ENCODE measurements around the gene ARHGAP40.

Gene ARHGAP40

DNA sequence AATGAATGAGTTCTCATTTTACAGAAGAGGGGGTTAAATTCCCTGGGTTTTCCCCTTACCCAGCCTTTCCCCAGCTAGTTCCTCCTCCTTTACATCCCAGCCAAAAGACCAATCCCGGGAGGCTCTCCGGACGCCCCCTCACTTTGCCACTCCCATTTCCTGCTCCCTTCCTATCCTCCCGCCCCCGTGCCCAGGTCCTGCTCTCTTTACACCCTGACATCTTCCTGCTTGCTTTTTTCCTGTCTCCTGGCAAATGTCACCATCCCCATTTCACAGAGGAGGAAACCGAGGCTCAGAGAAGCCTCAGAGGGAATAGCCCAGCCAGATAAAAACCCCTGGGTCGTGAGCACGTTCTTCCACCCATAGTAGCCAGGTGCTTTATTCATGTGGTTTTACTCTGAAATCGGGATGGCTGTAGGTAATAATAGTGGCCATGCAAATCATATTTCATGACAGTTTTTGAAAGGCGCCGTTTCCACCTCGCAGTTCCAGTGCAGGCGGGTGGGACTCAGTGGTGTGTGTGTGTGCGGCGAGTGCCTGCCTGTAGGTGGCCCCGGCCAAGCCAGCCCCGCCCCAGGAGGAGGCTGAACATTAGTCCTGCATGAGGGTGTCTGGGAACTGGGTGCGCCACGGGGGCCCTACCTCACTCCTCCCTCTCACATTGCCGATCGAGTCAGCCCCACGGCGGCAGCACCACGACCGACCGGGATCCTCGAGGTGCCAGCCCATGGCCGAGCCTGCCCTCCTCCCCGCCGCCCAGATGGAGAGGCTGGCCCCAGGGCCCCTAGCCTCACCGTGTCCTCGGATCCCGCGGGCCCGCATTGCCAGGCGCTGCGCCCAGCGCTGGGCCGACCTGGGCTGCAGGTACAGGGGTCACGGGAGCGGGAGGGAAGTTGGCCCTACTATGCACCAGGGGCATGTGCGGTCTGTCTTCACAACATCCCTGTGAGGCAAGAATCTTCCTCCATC lies at the start of gene ARHGAP40:
TSS of gene ARHGAP40 (plus strand) at position 594 of the 969 bp plus-strand sequence.
- no peak for DNase-seq (ENCODE audit: low read depth in 2 of 2, low spot score in 1 of 2)

- no peak for DNase-seq (ENCODE audit: low read depth in 2 of 2, low spot score in 1 of 2)
Measured at GRCh38 chr20:38554986-38555385, 46.6 kb upstream of the ARHGAP40 start.

- no peak for DNase-seq (ENCODE audit: low read depth in 2 of 2, low spot score in 1 of 2)
Measured at GRCh38 chr20:38555395-38555794, 46.2 kb upstream of the ARHGAP40 start.

- DNase-seq (ENCODE audit: low read depth in 2 of 2, low spot score in 1 of 2): no peak
Measured at GRCh38 chr20:38557174-38557573, 44.4 kb upstream of the ARHGAP40 start.

DNA sequence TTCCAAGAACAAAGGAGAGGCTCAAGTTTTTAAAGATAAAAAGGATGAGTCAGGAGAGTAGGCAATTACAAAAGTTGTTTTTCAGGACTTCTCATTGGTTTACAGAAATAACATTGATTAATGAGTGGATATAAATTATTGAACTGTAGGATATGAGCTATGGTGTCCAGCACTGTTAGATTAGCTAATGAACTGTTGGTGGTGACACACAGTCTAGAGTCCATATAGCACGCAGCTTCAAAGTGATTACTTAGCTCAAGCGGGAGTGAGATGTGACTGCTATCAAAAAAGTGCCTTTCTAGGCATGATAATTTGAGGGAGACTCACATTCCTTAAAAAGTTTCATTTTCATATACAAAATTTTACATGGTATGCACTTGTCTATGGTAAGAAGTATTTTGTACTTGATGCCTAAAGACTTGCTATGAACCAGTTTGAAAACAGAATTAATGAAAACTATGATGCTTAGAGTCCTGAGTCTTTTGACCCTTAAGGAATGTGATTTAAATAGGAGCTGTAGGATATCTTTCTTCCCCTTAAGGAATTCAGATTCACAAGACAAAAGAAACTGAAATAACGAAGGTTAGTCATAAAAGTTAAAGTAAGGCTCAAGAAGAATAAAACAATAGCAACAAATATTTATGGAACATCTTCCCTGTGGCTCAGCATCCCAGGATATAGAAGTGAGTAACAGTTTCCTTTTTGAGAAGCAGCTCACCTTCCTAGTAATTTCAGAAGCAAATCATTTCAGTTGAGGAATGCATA lies 42.8 kb upstream of the ARHGAP40 start:
- no peak for DNase-seq (ENCODE audit: low read depth in 2 of 2, low spot score in 1 of 2)

- no peak for DNase-seq (ENCODE audit: low read depth in 2 of 2, low spot score in 1 of 2)
Measured at GRCh38 chr20:38559764-38560163, 41.8 kb upstream of the ARHGAP40 start.

GRCh38 chr20:38563802-38564431 lies 37.7 kb upstream of the ARHGAP40 start:
- DNase-seq (ENCODE audit: low read depth in 2 of 2, low spot score in 1 of 2): no peak

- DNase-seq (ENCODE audit: low read depth in 2 of 2, low spot score in 1 of 2): no peak
Measured at GRCh38 chr20:38564680-38565079, 36.9 kb upstream of the ARHGAP40 start.

DNA sequence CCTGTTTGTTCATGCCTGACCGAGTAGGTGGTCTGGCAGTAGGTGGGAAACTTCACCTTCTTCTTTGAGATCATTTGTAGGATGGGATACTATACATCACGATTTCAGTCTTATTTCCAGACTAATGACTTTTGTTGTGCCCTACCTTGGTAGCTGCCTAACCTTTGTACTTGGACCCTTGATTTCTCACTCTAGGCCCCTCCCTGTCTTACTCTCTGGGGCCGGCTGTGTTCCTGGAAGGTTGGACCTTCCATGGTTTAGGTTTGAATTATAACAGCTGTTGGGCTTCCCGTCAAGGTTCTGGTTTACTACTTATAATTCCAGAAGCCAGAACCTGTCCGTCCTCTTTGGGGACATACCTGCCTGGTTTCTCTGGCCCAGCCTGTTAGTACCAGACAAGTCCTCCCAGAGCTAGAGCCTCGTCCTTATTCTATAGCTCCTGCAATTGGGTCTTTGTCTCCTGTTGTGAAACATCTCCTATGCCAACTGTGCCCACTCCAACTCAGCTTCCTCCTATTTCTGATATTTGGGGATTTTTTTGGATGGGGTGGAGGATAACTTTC lies 35.5 kb upstream of the ARHGAP40 start:
- no peak for DNase-seq (ENCODE audit: low read depth in 2 of 2, low spot score in 1 of 2)

- no peak for DNase-seq (ENCODE audit: low read depth in 2 of 2, low spot score in 1 of 2)
Measured at GRCh38 chr20:38569747-38570525, 31.7 kb upstream of the ARHGAP40 start.

- no peak for DNase-seq (ENCODE audit: low read depth in 2 of 2, low spot score in 1 of 2)
Measured at GRCh38 chr20:38573413-38573812, 28.2 kb upstream of the ARHGAP40 start.

GRCh38 chr20:38579219-38579910 lies 22.2 kb upstream of the ARHGAP40 start:
- DNase-seq (ENCODE audit: low read depth in 2 of 2, low spot score in 1 of 2): no peak

DNA sequence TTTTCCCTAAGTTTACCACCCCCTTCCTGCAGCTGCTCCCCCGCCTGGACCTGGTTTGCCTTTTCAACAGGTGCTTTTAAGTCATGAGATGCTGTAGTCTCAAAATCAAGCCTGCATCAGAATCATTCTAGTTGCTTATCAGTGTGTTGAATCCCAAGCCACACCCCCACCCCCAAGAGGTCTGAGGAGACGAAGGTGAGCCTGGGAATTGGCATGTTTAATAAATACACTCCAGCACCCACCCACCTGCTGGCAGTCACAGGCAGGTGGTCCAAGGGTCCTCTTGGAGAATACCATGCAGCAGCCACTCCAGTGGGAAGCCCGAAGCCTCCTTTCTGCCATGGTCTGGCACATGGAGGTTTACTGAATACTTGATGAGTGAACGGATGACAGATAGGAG lies 21.7 kb upstream of the ARHGAP40 start:
- no peak for DNase-seq (ENCODE audit: low read depth in 2 of 2, low spot score in 1 of 2)

DNA sequence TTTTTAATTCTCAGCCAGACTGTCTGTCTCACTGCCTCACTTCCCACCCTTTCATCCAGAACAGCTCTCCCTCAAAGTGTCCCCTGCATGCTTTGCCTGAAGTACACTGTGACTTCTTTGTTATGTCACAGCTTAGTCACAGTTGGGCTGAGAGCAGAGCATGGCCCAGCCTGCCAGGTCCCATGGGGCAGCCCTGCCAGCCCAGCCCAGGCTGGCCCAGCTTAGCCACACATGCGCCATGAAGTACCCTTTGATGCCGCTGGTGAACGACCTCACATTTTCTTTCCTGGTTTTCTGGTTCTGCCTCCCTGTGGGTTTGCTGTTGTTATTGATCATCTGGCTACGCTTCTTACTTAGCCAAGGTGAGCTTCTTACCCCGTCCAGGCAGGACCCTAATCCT lies 20.6 kb upstream of the ARHGAP40 start, which contains the start of gene ADIG:
TSS of gene ADIG (plus strand) at position 185 of the 400 bp plus-strand sequence. CDS start at position 239, 54 bp downstream.
- no peak for DNase-seq (ENCODE audit: low read depth in 2 of 2, low spot score in 1 of 2)

- DNase-seq (ENCODE audit: low read depth in 2 of 2, low spot score in 1 of 2): no peak
Measured at GRCh38 chr20:38581830-38582358, 19.7 kb upstream of the ARHGAP40 start.

GRCh38 chr20:38583306-38583705 lies 18.3 kb upstream of the ARHGAP40 start:
- no peak for DNase-seq (ENCODE audit: low read depth in 2 of 2, low spot score in 1 of 2)

- no peak for DNase-seq (ENCODE audit: low read depth in 2 of 2, low spot score in 1 of 2)
Measured at GRCh38 chr20:38584099-38584763, 17.4 kb upstream of the ARHGAP40 start.

GRCh38 chr20:38585404-38586180 lies 16.0 kb upstream of the ARHGAP40 start:
- no peak for DNase-seq (ENCODE audit: low read depth in 2 of 2, low spot score in 1 of 2)
